Esophagus muscularis mucosa (tissue), 3 donors: ENCODE results near the gene SIGLEC11.

Source experiments
- CTCF ChIP-seq, 3 experiments: fragments of 200-600 bp in 2 of 3; fragments of 450-650 bp in 1 of 3; sonication (generic) in 2 of 3; IDR thresholded peaks; one replicate each; pipeline ENCODE4 v1.5.1; 2017 to 2019; ENCODE audit warnings: antibody characterized with exemption in 3 of 3, mild to moderate bottlenecking in 2 of 3, moderate library complexity in 1 of 3
- POLR2A ChIP-seq: fragments of 450-650 bp; IDR thresholded peaks from one replicate; pipeline ENCODE4 v1.6.1; 2017; ENCODE audit warnings: antibody characterized with exemption, moderate library complexity, mild to moderate bottlenecking, low read depth

GRCh38 chr19:49912965-49913685 lies 47.8 kb downstream of the SIGLEC11 start:
- TF ChIP-seq POLR2A = no peak
- no peak for TF ChIP-seq CTCF (IDR thresholded peaks at IDR 0.05)
